KOPT-K1 (cell line): ENCODE data around the gene MN1.

ENCODE experiments used
- H3K27ac ChIP-seq: fragments of 200-600 bp; sonication (generic); 2 replicates; pipeline ENCODE4 v1.5.1; 2016; ENCODE audit warnings: antibody characterized with exemption, mild to moderate bottlenecking, low read depth, low read length; ENCODE audit not compliant: poor library complexity, severe bottlenecking
- H3K36me3 ChIP-seq: fragments of 200-600 bp; sonication (generic); 2 replicates; pipeline ENCODE4 v1.5.1; 2017; ENCODE audit warnings: antibody characterized with exemption, mild to moderate bottlenecking, low read length, moderate library complexity; ENCODE audit not compliant: insufficient read depth
- H3K9me3 ChIP-seq: fragments of 200-600 bp; sonication (generic); 2 replicates; pipeline ENCODE4 v1.5.1; 2017; ENCODE audit warnings: antibody characterized with exemption, low read length, mild to moderate bottlenecking; ENCODE audit not compliant: insufficient read depth, poor library complexity, severe bottlenecking

Gene MN1

GRCh38 chr22:27737521-27737920, 64.0 kb downstream of the MN1 start:
- peaks cover 12% of the 10 kb centered on the region for H3K9me3 ChIP-seq

GRCh38 chr22:27734066-27734465, 67.5 kb downstream of the MN1 start:
- H3K36me3 ChIP-seq = no peaks in the 10 kb centered on the region

More at GRCh38 chr22:27737521-27737920, 64.0 kb downstream of the MN1 start:
- H3K27ac ChIP-seq = no peak overlapping the region
- H3K36me3 ChIP-seq = no peaks in the 10 kb centered on the region

GRCh38 chr22:27732841-27733240, 68.7 kb downstream of the MN1 start:
- Histone ChIP-seq H3K9me3 (peaks cover 7% of the 10 kb centered on the region), H3K27ac (no peak overlapping the region), H3K36me3 (no peaks in the 10 kb centered on the region)

More at GRCh38 chr22:27734066-27734465, 67.5 kb downstream of the MN1 start:
- Histone ChIP-seq H3K9me3 (peaks cover 8% of the 10 kb centered on the region), H3K27ac (no peak overlapping the region)

GRCh38 chr22:27732391-27732790, 69.2 kb downstream of the MN1 start:
- H3K9me3 ChIP-seq = peaks cover 2% of the 10 kb centered on the region
- H3K36me3 ChIP-seq = no peaks in the 10 kb centered on the region
- H3K27ac ChIP-seq = no peak overlapping the region

GRCh38 chr22:27731621-27732020, 69.9 kb downstream of the MN1 start:
- H3K36me3 ChIP-seq = no peaks in the 10 kb centered on the region
- H3K9me3 ChIP-seq = no peaks in the 10 kb centered on the region
- no peak overlapping the region for H3K27ac ChIP-seq

GRCh38 chr22:27730641-27731433, 70.7 kb downstream of the MN1 start:
- no peaks in the 10 kb centered on the region for H3K36me3 ChIP-seq
- no peak overlapping the region for H3K27ac ChIP-seq
- no peaks in the 10 kb centered on the region for H3K9me3 ChIP-seq

- H3K36me3 ChIP-seq = no peaks in the 10 kb centered on the region
- H3K27ac ChIP-seq = no peak overlapping the region
- no peaks in the 10 kb centered on the region for H3K9me3 ChIP-seq
Measured at GRCh38 chr22:27729246-27729645, 72.3 kb downstream of the MN1 start.

GRCh38 chr22:27727673-27728451, 73.7 kb downstream of the MN1 start:
- Histone ChIP-seq H3K27ac (no peak overlapping the region), H3K9me3 (no peaks in the 10 kb centered on the region), H3K36me3 (no peaks in the 10 kb centered on the region)

GRCh38 chr22:27726686-27727449, 74.7 kb downstream of the MN1 start:
- Histone ChIP-seq H3K9me3 (no peaks in the 10 kb centered on the region), H3K27ac (no peak overlapping the region), H3K36me3 (no peaks in the 10 kb centered on the region)

GRCh38 chr22:27726331-27726685, 75.2 kb downstream of the MN1 start:
- no peak overlapping the region for H3K27ac ChIP-seq
- no peaks in the 10 kb centered on the region for H3K36me3 ChIP-seq
- no peaks in the 10 kb centered on the region for H3K9me3 ChIP-seq

- no peaks in the 10 kb centered on the region for H3K9me3 ChIP-seq
- no peaks in the 10 kb centered on the region for H3K36me3 ChIP-seq
- no peak overlapping the region for H3K27ac ChIP-seq
Measured at GRCh38 chr22:27725661-27726060, 75.9 kb downstream of the MN1 start.

GRCh38 chr22:27724709-27725108, 76.8 kb downstream of the MN1 start:
- no peaks in the 10 kb centered on the region for H3K36me3 ChIP-seq
- H3K27ac ChIP-seq = no peak overlapping the region
- H3K9me3 ChIP-seq = no peaks in the 10 kb centered on the region

- no peak overlapping the region for H3K27ac ChIP-seq
Measured at GRCh38 chr22:27724157-27724556, 77.4 kb downstream of the MN1 start.

GRCh38 chr22:27723708-27724107, 77.8 kb downstream of the MN1 start:
- Histone ChIP-seq H3K27ac (no peak overlapping the region), H3K36me3 (no peaks in the 10 kb centered on the region), H3K9me3 (no peaks in the 10 kb centered on the region)

More at GRCh38 chr22:27724157-27724556, 77.4 kb downstream of the MN1 start:
- no peaks in the 10 kb centered on the region for H3K9me3 ChIP-seq
- H3K36me3 ChIP-seq = no peaks in the 10 kb centered on the region

- Histone ChIP-seq H3K36me3 (no peaks in the 10 kb centered on the region), H3K27ac (no peak overlapping the region), H3K9me3 (no peaks in the 10 kb centered on the region)
Measured at GRCh38 chr22:27723158-27723557, 78.4 kb downstream of the MN1 start.
